ENCODE results near the gene OTOP3.

The OTOP3 gene

DNA sequence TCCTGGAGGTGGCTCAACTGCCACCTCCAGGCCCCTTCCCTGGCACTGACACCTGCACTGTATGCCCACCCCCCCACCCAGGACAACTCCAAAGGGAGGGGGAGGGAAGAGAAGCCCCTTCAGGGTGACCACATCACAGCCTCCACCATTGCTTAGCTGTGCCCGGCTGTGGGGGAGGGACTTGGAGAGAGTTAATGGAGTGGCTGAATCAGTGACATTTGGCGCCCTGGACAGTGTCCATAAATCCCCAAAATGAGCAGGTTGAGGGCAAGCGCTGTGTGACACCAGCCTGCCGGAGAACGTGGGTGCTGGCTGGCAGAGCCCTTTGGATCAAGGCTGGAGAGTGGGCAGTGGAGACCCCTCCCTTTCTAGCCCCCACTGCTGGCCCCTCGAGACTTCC lies 13.5 kb upstream of the OTOP3 start:
- no peaks in the 10 kb centered on the region for H3K36me3 ChIP-seq (ENCODE audit: low read length)
- no peaks in the 10 kb centered on the region for H3K27me3 ChIP-seq (ENCODE audit: low read length)
- no peaks in the 10 kb centered on the region for H3K9me3 ChIP-seq (ENCODE audit: insufficient read depth, low read length)
- H3K9me2 ChIP-seq (replicated peaks; ENCODE audit: insufficient read depth, low read length), result no peaks in the 10 kb centered on the region
- H4K20me1 ChIP-seq (ENCODE audit: low read depth, low read length), result no peaks in the 10 kb centered on the region
- H3K79me2 ChIP-seq (ENCODE audit: insufficient read depth, low read length), result no peaks in the 10 kb centered on the region
- no peak overlapping the region for H2AFZ ChIP-seq (ENCODE audit: low read depth, low read length, severe bottlenecking)
- TF ChIP-seq, protein P1, sequence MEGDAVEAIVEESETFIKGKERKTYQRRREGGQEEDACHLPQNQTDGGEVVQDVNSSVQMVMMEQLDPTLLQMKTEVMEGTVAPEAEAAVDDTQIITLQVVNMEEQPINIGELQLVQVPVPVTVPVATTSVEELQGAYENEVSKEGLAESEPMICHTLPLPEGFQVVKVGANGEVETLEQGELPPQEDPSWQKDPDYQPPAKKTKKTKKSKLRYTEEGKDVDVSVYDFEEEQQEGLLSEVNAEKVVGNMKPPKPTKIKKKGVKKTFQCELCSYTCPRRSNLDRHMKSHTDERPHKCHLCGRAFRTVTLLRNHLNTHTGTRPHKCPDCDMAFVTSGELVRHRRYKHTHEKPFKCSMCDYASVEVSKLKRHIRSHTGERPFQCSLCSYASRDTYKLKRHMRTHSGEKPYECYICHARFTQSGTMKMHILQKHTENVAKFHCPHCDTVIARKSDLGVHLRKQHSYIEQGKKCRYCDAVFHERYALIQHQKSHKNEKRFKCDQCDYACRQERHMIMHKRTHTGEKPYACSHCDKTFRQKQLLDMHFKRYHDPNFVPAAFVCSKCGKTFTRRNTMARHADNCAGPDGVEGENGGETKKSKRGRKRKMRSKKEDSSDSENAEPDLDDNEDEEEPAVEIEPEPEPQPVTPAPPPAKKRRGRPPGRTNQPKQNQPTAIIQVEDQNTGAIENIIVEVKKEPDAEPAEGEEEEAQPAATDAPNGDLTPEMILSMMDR (IDR thresholded peaks at IDR 0.05; ENCODE audit: insufficient read depth, low read length, poor library complexity, severe bottlenecking), result no peak
- TF ChIP-seq EZH2phosphoT487 (conservative IDR thresholded peaks at IDR 0.05; ENCODE audit: low read length), result no peak
- no peak overlapping the region for H3K4me2 ChIP-seq (ENCODE audit: low read depth, low read length, poor library complexity, severe bottlenecking)
- no peaks in the 10 kb centered on the region for H3F3A ChIP-seq (ENCODE audit: insufficient read depth)
- H3K4me3 ChIP-seq (ENCODE audit: insufficient read depth, low read length, poor library complexity, severe bottlenecking), result no peak overlapping the region
- no peak overlapping the region for H3K27ac ChIP-seq (ENCODE audit: low read depth, low read length)
- H3K9ac ChIP-seq (ENCODE audit: low read length), result no peak overlapping the region

DNA sequence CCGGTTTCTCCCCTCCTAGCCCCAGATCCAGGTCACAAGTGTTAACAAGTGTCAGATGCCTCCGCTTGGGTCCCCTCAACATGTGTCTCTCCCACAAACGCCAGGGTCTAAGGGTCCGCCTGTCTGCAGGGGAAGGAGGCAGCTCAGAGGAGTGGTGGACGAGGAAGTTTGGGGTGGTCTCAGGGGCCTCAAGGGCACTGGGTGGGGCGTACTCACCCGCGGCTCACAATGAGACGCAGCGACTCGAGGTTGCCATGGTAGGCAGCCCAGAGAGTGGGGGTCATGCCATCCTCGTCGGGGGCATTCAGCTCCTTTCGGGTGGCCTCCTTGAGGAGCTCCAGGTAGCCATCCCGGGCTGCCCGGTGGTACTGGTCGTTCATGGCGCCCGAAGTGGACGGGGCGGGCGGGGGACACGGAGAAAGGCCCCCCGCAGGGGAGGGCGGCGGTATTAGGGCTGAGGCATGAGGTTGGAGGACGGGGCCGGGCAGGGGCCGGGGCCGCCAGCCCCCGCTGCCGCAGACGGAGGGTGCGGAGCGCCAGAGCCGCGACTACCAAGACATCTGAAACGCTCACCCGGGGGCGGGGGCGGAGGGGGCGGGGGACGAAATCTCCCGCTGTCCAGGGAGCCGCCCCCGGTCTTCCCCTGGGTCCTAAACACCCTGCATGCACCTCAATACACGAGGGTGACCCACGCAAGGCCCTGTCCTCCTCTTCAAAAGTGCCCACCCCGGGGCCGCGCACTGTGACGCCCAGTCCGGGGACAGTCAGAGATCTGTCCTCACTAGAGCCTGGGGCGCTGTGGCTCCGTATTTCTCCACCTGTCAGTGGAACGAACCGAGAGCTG lies 12.8 kb upstream of the OTOP3 start, which contains the start of gene USH1G:
Gene USH1G, minus strand, starts transcription at position 562 of the 844 bp plus-strand sequence. Its CDS starts 182 bp downstream, at position 380.
- H3K9me2 ChIP-seq (replicated peaks; ENCODE audit: insufficient read depth, low read length), result no peaks in the 10 kb centered on the region
- no peak within 1 kb of the TSS for H3K9ac ChIP-seq (ENCODE audit: low read length)
- H3K4me3 ChIP-seq (ENCODE audit: insufficient read depth, low read length, poor library complexity, severe bottlenecking), result no peak within 1 kb of the TSS

DNA sequence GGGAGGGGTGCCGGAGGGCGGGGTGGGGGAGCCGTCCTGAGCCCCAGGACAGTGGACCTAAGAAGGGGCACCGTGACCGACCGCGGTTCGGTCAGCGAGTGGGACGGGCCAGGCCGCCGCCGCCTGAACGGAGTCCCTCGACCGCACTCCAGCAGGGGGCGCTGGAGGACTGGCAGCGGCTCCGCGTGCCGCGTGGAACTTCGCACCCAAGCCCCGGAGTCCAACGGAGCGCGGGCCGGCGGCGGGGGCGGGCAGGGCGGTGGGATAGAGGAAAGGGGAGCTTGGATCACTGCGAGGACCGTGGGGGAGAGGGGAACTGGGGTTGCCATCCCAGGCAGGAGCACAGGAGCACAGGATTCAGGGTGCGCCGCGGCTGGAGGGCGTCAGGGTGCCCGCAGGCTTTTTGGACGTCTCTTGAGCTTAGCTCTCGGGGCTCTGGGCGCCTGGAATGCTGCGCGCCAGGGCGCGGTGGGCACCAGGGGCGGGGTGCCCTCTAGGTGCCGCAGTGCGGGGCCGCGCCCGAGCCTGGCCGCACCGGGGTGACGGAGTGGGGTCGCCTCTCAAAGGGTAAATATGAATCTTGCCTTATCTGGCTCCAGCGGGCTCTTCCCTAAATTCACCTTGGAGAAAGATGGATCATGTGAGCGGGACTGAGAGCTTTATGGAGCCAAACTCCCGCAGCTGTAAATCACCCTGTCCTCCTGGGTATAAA lies 12.0 kb upstream of the OTOP3 start:
- Histone ChIP-seq H3K36me3 (ENCODE audit: low read length) (no peaks in the 10 kb centered on the region), H3K9ac (ENCODE audit: low read length) (no peak overlapping the region), H3K27me3 (ENCODE audit: low read length) (no peaks in the 10 kb centered on the region), H3K79me2 (ENCODE audit: insufficient read depth, low read length) (no peaks in the 10 kb centered on the region), H2AFZ (ENCODE audit: low read depth, low read length, severe bottlenecking) (no peak overlapping the region), H3K9me2 (replicated peaks; ENCODE audit: insufficient read depth, low read length) (no peaks in the 10 kb centered on the region), H3K4me3 (ENCODE audit: insufficient read depth, low read length, poor library complexity, severe bottlenecking) (no peak overlapping the region), H4K20me1 (ENCODE audit: low read depth, low read length) (no peaks in the 10 kb centered on the region), H3K9me3 (ENCODE audit: insufficient read depth, low read length) (no peaks in the 10 kb centered on the region), H3K4me2 (ENCODE audit: low read depth, low read length, poor library complexity, severe bottlenecking) (no peak overlapping the region), H3F3A (ENCODE audit: insufficient read depth) (no peaks in the 10 kb centered on the region), H3K27ac (ENCODE audit: low read depth, low read length) (no peak overlapping the region)
- no peak for TF ChIP-seq EZH2phosphoT487 (conservative IDR thresholded peaks at IDR 0.05; ENCODE audit: low read length)
- TF ChIP-seq, protein P1 (IDR thresholded peaks at IDR 0.05; ENCODE audit: insufficient read depth, low read length, poor library complexity, severe bottlenecking), result peak; percentile 45

More for the DNA sequence above, 12.8 kb upstream of the OTOP3 start, which contains the start of gene USH1G:
- H3F3A ChIP-seq (ENCODE audit: insufficient read depth), result no peaks in the 10 kb centered on the region
- H3K27ac ChIP-seq (ENCODE audit: low read depth, low read length), result no peak within 1 kb of the TSS
- no peak within 1 kb of the TSS for H2AFZ ChIP-seq (ENCODE audit: low read depth, low read length, severe bottlenecking)
- H3K4me2 ChIP-seq (ENCODE audit: low read depth, low read length, poor library complexity, severe bottlenecking), result no peak within 1 kb of the TSS
- no peaks in the 10 kb centered on the region for H3K36me3 ChIP-seq (ENCODE audit: low read length)
- no peaks in the 10 kb centered on the region for H3K9me3 ChIP-seq (ENCODE audit: insufficient read depth, low read length)
- no peaks in the 10 kb centered on the region for H4K20me1 ChIP-seq (ENCODE audit: low read depth, low read length)
- no peak for TF ChIP-seq EZH2phosphoT487 (conservative IDR thresholded peaks at IDR 0.05; ENCODE audit: low read length)
- TF ChIP-seq, protein P1 (IDR thresholded peaks at IDR 0.05; ENCODE audit: insufficient read depth, low read length, poor library complexity, severe bottlenecking), result no peak
- H3K79me2 ChIP-seq (ENCODE audit: insufficient read depth, low read length), result no peaks in the 10 kb centered on the region
- H3K27me3 ChIP-seq (ENCODE audit: low read length), result no peaks in the 10 kb centered on the region

Measured in SU-DHL-6 (cell line).